GM21786 (cell line): ENCODE results near the gene SH3YL1.

Experiments used
- ATAC-seq: cut with Tn5 transposase; IDR thresholded peaks from one replicate; pipeline ENCODE4 v1.9.1; 2021; ENCODE audit not compliant: unreplicated experiment

The SH3YL1 gene

DNA sequence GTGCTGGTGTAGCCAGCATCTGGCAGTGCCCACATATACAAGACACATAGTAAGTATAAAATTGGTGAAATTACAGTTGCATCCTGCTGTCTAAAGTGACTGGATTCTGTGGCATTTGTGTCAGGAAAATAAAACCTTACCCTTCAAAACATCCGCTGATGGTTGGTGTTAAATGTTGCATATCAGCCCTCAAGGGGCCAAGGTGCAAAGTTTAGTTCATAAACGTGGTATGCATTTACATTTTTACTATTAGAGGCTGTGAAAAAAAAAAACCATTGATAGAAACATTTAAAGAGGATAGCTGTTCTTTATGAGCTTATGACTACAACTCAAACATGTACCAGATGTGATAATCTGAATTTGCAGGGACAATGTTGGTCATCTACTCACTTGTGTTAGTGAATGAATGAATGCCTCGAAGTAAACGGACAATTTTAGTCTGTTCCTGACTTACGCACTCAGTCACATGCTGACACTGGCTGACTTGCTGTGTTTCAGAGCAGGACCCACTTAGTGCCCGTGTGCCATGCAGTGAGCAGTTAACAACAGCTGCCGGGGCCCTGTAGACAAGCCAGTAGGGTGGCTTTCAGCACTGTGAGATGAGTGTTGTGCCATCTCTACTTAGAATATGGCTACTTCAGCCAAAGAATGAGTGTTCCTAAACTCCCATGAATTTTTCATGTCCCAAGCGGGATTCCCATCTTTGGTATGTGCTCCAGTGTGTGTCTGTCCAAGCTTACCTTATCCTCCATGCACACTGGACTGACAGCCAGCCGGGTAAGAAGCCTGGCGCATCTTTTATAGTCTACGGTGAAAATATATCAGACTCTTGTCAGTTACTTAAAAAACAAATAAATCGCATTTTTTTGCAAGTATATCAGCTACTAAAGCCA is 18.8 kb upstream of the SH3YL1 start:
- no peak for ATAC-seq

DNA sequence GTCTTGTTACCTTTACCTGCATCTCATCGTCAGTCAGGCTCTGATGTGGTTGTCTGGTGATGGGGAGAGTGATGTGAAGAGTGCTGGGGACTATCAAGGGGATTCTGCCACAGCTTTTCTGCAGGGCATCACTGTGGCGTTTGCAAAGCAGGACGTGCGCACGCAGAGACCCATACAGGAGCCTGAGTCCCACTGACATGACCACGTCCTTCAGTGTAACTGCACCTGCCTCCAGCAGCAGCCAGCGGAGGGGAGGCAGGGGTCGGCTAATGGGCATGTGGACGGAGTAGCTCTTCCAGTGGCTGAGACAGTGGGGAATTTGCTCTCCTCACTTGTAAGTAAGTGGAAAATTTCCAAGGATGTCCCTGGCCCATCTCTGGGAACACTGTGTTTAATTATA is 17.5 kb upstream of the SH3YL1 start:
- no peak for ATAC-seq

DNA sequence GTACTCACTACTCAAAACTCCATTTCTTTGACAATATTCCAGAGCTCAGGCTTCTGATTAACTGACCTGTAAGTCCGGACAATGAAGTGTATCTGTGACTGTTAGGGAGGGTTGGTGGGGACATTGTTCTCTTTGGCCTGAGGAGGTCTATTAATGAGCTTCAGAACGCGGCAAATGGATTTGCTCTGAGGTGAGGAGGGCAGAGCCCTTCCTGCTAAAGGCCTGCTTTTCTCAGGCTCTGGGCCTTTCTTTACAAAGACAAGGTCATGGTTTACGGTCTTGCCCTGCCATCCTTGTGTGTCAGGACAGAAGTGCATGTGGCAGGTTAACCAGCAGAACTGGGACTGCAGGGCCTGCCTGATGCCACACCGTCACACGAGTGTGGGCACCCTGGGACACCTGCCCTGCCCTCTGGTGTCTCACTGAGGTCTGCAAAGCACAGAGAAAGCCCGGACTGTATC is 16.8 kb upstream of the SH3YL1 start:
- ATAC-seq: no peak

DNA sequence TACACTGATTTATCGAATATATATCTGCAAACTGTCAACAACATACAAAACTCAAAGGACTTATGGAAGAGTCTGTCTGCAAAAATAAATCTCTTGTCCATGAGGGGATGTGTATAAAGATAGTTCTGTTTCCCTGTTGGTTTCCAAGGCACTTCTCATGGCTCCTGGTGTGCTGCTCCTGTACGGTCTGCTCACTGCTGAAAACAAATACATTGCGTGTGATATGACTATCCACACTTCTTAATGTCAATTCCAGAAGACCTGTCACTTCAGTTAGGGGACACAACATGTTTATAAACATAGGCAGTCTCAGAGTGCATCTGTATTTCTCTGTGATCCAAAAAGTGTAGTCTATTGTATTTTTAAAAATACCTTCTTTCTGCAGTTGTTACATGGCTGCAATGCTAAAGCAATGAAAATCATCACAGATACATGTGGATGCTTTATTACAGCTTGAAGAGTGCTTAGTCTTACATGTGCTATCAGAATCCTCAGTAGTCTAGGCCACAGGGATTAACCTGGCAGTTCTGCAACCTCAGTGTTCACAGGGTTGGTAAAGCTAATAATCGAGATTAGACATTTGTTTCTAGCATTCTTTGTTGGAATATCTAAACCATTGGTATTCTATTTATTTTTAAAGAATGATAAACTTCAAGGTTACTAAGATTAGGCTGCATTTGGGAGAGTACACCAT is 16.3 kb upstream of the SH3YL1 start:
- no peak for ATAC-seq

DNA sequence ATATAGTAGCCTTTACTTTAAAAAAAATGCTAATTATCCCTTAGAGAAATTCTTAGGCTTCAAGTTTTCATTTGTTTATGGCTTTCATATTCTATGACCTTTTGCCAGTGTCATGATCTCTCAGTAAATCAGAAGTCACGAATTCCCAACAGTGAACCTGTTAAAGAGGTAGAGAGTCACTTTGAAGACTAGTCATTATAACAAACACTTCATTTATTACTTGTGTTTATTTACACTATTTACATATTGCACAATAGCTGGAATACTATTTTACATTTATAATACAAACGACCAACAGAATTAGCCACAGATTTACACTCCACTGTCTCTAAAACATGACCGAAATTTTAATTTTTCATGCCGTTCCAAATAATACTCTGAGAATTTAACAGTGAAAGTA is 15.5 kb upstream of the SH3YL1 start:
- ATAC-seq: no peak

DNA sequence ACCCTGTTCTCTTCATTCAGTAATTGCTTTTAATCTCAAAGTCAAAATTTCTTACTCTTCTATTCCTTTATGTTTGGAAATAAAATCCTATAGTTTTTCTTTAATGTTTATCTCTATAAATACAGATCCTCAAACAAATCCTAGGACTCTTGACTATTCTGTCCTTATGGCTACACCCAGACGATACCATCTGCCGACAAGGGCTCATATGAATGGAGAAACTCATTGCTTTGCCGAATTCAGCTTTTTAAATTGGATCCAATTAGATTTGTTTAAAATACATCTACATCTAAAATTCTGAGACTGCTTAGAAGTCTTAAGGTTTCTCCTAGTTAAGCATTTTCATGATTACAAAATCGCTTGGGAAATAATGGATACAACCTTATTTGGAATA is 15.1 kb upstream of the SH3YL1 start:
- no peak for ATAC-seq

DNA sequence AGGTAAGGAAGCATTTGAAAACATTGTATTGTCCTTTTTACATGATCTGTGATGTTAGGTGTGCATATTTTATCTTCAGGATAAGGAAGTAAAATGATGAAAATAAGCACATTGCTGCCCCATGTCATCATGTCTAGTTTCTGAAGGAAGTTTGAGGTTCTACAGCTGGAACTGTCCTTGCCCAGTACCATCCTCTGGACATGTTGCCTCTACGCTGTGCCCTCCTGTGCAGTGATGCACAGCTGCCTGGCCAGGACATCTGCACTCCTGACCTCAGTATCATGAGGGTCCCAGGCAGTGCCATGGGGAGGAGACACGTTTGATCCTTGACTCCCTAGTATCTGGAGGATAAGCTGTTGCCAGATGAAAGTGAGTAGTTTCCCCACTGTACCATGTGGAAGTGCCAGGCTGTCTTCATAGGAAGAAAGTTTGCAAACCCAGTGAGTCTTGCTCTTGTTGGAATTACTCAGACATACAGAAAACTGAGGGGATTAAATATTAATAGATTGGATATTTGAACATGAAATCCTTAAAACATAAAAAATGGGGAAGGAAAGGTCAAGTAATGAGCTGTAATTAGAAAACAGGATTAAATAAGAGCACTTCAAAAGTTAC is 14.6 kb upstream of the SH3YL1 start:
- ATAC-seq: no peak

DNA sequence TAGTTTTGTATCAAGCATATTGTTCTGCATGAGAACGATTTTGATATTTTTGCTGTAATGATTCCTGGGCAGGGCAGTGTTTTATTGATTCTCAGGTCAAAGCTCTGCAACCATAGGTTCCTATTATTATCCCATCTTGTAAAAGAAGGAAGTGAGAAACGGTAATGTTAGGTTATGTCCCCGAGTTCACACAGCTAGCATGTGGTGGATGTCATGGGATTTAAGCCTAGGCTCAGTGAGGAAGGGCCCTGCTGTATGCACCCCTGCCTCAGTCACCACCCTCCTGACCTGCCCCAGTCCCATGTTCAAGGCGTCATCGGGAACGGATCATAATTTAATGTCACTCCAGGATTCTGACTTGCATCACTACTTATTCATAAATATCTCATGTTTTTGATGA is 11.6 kb upstream of the SH3YL1 start:
- ATAC-seq: peak; percentile 100

DNA sequence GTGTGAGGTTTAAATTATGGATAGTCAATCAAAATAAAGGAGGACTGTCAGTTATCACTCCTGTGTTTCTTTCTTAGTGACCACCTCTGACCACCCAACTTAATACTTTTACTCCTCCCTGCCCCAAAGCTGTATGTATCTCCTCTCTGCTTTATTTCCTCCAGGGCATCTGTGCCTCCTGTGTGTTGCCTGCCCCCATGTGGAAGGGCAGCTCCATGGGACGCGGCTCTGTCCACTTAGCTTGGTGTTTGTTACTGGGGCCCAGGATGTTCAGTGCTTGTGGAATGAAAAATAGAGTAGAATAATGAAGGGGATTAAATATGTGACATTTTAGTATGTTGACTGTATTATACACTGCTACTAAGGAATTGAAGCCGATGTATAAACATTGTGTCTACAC is 10.7 kb upstream of the SH3YL1 start:
- ATAC-seq: no peak

DNA sequence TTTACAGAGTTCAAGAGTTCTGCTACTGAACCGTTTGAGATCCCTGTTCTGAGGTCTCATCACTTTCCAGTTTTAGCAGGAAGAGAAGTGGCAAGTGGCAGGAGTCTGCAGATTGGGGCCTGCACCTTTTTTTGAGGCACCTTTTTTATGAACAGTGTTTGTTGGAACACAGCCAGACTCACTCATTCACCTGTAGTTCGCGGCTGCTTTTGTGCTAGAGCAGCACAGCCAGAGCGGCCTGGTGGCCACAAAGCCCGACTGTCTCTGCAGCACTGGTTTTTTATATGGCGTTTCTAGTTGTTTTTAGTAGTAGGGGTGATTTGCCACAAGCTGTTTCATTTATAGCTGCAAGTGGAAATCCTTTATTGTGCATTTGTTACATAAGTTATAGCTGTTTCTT is 9.5 kb upstream of the SH3YL1 start:
- ATAC-seq: no peak

DNA sequence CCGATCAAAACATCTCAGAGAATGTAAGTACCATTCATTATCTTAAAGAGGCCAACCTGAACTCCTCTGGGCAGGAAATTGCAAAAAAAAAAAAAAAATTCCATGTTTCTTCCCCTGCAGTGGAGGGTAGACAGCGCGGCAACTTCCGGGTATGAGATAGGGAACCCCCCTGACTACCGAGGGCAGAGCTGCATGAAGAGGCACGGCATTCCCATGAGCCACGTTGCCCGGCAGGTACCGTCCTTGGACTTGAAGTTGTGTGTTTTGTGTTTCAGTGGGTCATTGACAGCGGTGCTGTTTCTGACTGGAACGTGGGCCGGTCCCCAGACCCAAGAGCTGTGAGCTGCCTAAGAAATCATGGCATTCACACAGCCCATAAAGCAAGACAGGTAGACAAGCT is 8.1 kb upstream of the SH3YL1 start:
- no peak for ATAC-seq

DNA sequence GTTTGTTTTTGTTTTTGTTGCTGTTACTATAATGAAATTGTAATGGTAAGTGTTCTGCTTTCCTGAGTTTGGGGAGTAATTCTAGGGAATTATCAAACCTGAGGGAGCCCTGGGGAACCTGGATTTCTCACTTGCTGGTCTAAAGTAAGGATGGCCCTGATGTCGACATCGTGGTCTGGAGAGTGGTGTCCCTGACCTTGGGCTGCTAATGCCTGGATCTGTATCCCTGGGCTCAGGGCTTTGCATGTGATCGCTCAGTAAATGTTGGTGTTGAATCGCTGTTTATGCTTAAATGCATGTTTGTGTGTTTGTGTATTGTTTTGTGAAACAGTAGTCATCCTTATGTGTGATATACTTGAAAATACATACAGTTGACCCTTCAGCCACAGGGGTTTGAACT is 7.0 kb upstream of the SH3YL1 start:
- ATAC-seq: no peak

DNA sequence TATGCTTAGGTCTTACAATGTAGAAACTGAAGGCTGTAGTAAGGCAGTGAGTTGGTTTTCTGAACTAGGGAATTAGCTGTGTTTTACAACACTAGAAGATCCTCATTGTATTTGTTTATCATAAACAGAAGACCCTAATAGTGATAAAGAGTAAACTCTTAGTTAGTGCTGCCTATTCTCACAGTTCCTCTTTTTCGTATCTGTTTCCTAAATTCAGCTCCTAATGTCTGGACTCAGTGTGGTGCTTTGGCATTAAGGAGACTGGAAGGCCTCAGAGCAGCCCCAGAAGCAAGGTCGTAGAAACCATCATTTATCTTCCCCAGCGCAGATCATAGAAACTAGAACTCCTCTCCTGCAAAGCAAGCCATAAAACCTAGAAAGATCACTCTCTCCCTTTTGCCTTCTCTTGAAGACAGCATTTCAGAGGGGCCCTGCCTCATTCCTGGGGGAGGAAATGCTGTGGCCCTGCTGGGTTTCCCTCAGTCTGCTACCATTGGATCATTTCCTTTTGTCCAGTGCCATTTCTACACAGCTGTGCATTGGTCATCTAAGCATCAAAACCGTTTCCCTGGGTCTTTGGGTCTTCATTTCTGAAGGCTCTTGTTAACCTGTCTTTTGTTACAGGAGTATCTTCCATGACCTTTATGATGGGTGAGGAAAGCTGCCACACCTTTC is 5.7 kb upstream of the SH3YL1 start:
- no peak for ATAC-seq

DNA sequence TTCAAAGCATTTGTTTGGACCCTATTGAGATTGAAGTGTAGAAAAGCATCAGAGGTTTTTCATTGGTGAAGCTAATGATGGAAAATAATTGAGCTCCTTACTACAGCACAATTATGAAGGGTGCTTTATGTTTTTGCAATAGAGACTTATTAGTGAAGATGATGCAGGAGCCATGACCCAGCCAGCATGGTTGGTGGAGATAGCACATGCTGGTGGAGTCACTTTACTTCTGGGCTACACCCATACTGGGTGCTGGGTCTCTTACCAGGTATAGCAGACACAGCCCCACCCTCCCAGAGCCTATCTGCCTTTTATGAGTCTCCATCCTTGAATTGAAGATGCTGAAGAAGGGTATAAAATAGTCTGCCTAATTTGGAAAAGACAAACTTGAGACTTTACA is 4.5 kb upstream of the SH3YL1 start:
- no peak for ATAC-seq

DNA sequence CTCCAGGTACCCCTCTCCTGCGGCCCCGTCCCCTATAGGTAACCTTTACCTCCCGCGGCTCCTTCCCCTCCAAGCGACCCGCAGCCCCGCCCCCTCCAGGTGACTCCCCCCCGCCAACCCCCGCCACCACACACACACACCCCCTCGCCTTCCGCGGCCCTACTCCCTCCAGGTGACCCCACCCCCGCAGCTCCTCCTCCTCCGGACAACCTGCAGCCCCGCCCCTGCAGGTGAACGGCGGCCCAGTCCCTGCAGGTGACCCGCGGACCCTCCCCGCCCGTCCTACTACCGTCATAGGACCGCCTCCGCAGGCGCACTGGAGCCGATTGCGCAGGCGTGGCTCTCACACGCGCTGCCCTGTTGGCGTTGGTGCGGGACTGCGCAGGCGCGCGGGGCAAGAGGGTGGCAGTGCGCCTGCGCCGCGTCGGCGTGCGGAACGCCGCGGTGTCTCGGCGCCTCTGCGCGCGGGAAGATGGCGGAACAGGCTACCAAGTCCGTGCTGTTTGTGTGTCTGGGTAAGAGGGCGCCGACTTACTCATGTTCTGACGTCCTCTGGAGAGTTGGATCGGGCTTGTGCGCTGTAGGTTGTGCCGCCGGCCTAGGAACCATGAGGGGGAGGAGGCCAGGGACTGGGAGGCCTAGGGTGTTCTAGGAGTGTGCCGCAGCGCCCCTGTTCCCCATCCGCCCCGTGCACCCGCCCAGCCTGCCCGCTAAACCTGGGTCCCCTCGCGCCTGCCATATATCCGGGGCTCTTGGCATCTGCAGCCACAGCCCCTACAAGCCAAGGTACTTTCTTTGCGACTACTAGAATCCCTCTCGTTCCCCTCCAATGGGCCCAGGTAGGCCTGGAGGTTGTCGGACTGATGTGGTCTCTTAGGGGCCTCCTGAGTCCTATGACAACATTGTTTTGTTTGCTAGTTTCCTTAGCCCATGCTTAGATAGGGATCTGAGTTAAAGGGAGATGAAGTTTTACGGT is 949 bp upstream of the SH3YL1 start, which contains the start of gene ACP1:
TSS of gene ACP1 (plus strand) at position 455 of the 976 bp plus-strand sequence. CDS start at position 473, 18 bp downstream.
- ATAC-seq: peak; percentile 85

DNA sequence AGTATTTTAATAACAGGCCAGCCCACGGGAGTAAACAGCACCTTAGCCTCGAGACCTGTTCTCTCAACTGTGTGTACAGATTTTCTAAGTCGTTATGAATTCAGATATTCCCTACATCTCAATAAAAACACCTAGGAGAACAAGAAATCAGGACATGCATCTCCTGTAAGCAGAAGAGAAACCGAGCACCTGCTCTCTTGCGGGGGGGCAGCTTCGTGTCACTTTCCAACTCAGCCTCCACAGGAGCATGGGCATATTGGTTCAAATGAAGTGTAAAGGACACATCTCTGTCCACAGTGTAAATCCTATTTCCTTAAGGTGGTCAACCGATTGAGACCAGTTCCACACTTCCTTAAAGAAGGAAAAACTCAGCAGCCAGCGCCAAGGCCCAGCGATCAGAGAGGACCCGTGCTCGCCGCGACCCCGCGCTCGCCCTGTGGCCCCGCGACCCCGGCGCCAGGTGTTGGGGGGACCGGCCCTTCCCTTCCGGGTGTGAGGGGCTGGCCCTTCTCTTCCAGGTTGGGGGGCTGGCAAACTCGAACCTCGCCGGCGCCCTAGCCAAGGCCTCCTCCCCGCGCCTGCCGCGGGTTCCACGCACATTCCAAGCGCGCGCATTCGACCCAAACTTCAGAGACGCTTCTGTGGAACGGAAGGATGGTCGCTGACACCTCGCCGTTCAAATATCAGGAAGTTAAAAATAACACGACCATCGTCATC is 652 bp downstream of the SH3YL1 start:
- ATAC-seq: no peak

DNA sequence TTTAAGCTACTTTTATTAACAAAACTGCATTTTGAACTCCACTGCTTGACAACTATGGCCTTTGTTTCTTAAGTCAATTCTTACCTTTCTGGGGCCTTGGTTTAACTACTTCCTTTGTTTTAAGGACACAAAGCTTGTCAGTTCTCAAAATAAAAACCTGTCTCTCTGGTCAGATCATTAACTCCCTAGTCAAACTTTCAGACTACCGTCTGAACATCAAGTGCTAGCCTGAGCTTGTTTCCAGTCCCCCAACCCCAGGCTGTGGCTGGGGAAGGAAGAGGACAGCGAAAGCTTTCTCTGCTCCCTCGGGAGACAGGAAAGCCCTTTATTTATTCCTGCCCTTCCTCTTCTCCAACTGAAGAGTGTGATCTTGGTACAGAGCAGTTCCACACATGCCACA is 1.7 kb downstream of the SH3YL1 start:
- no peak for ATAC-seq

DNA sequence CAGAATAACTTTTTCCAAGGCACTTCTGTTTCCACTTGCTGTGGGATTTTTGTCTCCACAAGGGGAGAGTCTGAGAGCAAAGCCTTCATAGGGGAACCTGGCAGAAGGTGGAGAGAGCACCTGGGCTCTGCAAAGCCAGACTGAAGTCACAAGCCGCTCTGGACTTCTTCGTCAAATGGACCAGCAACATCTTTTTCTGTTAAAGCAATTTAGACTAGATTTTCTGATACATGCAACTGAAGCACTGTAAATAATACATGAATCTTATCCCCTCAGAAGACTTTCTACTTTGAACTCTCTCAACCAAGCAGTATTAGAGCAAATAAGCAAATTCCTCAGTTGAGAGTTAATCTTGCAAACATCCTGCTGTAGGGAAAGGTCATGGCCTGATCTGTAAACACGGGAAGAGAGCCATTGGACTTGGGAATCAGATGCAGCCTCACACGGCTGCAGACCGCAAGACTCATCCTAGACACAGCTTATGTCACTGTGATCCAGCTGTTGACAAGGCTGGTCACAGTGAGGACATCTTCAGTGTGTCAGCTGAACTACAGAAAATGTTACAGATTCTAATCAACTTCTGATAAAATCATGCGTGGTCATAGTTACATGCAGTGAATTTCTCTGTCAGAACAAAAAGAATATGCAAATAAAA is 3.2 kb downstream of the SH3YL1 start:
- no peak for ATAC-seq

DNA sequence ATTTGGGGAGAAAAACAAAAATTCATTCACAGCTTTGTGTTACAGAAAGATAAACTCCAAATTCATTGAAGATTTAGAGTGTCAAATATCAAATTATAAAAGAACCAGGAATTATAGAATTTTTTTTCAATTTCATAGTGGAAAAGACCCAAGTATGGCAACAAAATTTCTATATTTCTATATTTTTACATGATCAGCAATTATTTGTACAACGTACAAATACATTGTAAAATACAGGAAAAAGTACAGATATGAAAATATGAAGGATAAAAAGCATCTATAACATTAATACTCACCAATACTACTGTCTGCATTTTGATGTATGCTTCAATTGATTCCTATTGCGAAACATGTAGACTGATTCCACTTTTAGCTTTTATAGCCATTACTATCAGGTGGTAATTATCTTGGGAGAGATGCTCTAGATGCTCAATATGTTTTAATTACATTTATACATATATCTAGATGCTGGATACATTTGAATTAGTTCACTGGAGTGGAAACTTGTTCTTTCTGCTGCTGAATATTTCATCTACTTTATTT is 4.0 kb downstream of the SH3YL1 start:
- no peak for ATAC-seq
